Smooth muscle cell (in vitro differentiated cells): ENCODE measurements around the gene WHAMM. TPM values are rescaled to one million over a fixed set of nuclear protein-coding genes. Genes with fewer than 3 reads are reported as not detected.
"Not testable (repeated sequence)": the region's sequence is repeated elsewhere in the genome, so short reads cannot be mapped to it uniquely, and the experiment has no call there.

Experiments used
- DNase-seq: peaks from one replicate; lab custom pipeline; 2025; ENCODE audit not compliant: unreplicated experiment; lab: John Stamatoyannopoulos, UW
- H2AFZ ChIP-seq: fragments of 200-600 bp; sonication (generic); 2 replicates; pipeline ENCODE4 v1.6.0; 2016; ENCODE audit warnings: antibody characterized with exemption, low read depth, mild to moderate bottlenecking
- H3F3A ChIP-seq: fragments of 200-600 bp; sonication (generic); 2 replicates; pipeline ENCODE4 v1.6.0; 2017; ENCODE audit warnings: antibody characterized with exemption, low read depth
- H3K27ac ChIP-seq: fragments of 200-600 bp; sonication (generic); 2 replicates; pipeline ENCODE4 v1.5.1; 2016; ENCODE audit warnings: low read depth, mild to moderate bottlenecking
- H3K27me3 ChIP-seq: fragments of 200-600 bp; sonication (generic); 2 replicates; pipeline ENCODE4 v1.6.1; 2016; ENCODE audit warnings: low read depth, mild to moderate bottlenecking
- H3K36me3 ChIP-seq: fragments of 200-600 bp; sonication (generic); 2 replicates; pipeline ENCODE4 v1.5.1; 2016; ENCODE audit warnings: low read depth
- H3K4me1 ChIP-seq: fragments of 200-600 bp; sonication (generic); 2 replicates; pipeline ENCODE4 v1.5.1; 2016; ENCODE audit warnings: low read depth
- H3K4me2 ChIP-seq: fragments of 200-600 bp; sonication (generic); 2 replicates; pipeline ENCODE4 v1.6.0; 2016; ENCODE audit warnings: mild to moderate bottlenecking
- H3K4me3 ChIP-seq: fragments of 200-600 bp; sonication (generic); 2 replicates; pipeline ENCODE4 v1.5.1; 2016; ENCODE audit warnings: mild to moderate bottlenecking
- H3K79me2 ChIP-seq: fragments of 200-600 bp; sonication (generic); 2 replicates; pipeline ENCODE4 v1.6.0; 2016; ENCODE audit warnings: low read depth, mild to moderate bottlenecking
- H3K9ac ChIP-seq: fragments of 200-600 bp; sonication (generic); 2 replicates; pipeline ENCODE4 v1.6.0; 2016; ENCODE audit warnings: low read depth
- H3K9me3 ChIP-seq: fragments of 200-600 bp; sonication (generic); replicated peaks from 2 replicates; pipeline ENCODE4 v1.5.1; 2016; ENCODE audit warnings: low read depth
- H4K20me1 ChIP-seq: fragments of 200-600 bp; sonication (generic); 2 replicates; pipeline ENCODE4 v1.6.0; 2016; ENCODE audit warnings: low read depth
- CTCF ChIP-seq: fragments of 200-600 bp; sonication (generic); IDR thresholded peaks from 2 replicates; pipeline ENCODE4 v1.5.1; 2017; ENCODE audit warnings: borderline replicate concordance, mild to moderate bottlenecking, antibody characterized with exemption; ENCODE audit not compliant: insufficient read depth, poor library complexity, severe bottlenecking
- WGBS: methylation state at CpG from one replicate; pipeline ENCODE4 v1.1.7; 2016; ENCODE audit warnings: low lambda C conversion rate; 5-methylcytosine and 5-hydroxymethylcytosine counted together
- polyA plus RNA-seq: library from polyadenylated mRNA; unstranded; fragments of >200 nt; fragmentation: Nextera tagmentation; extraction: Ambion mirVana; gene quantifications from 2 replicates; pipeline ENCODE4 v1.2.1, GENCODE V29; 2016
- total RNA-seq: library from RNA; depleted of rRNA; stranded (reverse); fragments of >200 nt; gene quantifications from 2 replicates; pipeline ENCODE4 v1.2.3, GENCODE V29; 2014

WHAMM gene
- total and polyA plus RNA-seq, 2 experiments from 2014 or later, result 2.2 to 4.1 TPM

- no peak for TF ChIP-seq CTCF
- Histone ChIP-seq H2AFZ (no peak overlapping the region), H3K4me1 (no peaks in the 10 kb centered on the region), H3K27ac (no peak overlapping the region), H3K36me3 (no peaks in the 10 kb centered on the region), H3K4me2 (no peak overlapping the region), H3K27me3 (no peaks in the 10 kb centered on the region), H4K20me1 (no peaks in the 10 kb centered on the region), H3K79me2 (no peaks in the 10 kb centered on the region), H3K9ac (no peak overlapping the region), H3F3A (no peaks in the 10 kb centered on the region), H3K9me3 (no peaks in the 10 kb centered on the region), H3K4me3 (no peak overlapping the region)
- DNase-seq, result no peak
- 86% methylated on average over 6 of the region's 6 CpGs for WGBS
Observed at GRCh38 chr15:82862886-82863285, 53.5 kb downstream of the WHAMM start.

GRCh38 chr15:82864967-82865366 is 55.5 kb downstream of the WHAMM start:
- H3K36me3 ChIP-seq, result no peaks in the 10 kb centered on the region
- H3K9ac ChIP-seq, result no peak overlapping the region
- WGBS, result 90% methylated on average over 2 of the region's 2 CpGs
- H2AFZ ChIP-seq, result no peak overlapping the region
- no peak overlapping the region for H3K4me2 ChIP-seq
- no peaks in the 10 kb centered on the region for H3F3A ChIP-seq
- no peaks in the 10 kb centered on the region for H3K9me3 ChIP-seq
- H3K79me2 ChIP-seq, result no peaks in the 10 kb centered on the region
- no peak for TF ChIP-seq CTCF
- H4K20me1 ChIP-seq, result no peaks in the 10 kb centered on the region
- no peak for DNase-seq
- no peaks in the 10 kb centered on the region for H3K4me1 ChIP-seq
- H3K27ac ChIP-seq, result no peak overlapping the region
- H3K4me3 ChIP-seq, result no peak overlapping the region
- H3K27me3 ChIP-seq, result no peaks in the 10 kb centered on the region

DNA sequence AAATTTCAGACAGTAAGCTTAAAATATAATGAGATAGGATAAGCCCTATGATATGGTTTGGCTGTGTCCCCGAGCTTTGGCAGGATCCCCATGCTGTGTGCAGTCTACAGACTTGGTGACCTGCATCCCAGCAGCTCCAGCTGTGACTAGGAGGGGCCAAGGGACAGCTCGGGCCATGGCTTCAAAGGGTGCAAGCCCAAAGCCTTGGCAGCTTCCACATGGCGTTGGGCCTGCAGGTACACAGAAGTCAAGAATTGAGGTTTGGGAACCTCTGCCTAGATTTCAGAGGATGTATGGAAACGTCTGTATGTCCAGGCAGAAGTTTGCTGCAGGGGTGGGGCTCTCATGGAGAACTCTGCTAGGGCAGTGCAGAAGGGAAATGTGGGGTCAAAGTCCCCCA is 56.2 kb downstream of the WHAMM start:
- 91% methylated on average over 4 of the region's 4 CpGs for WGBS
- H3K4me1 ChIP-seq, H3K36me3 ChIP-seq, H3F3A ChIP-seq, H2AFZ ChIP-seq, H3K9ac ChIP-seq, H3K4me2 ChIP-seq, H3K79me2 ChIP-seq, H3K27ac ChIP-seq, H3K4me3 ChIP-seq, DNase-seq, H3K27me3 ChIP-seq, H3K9me3 ChIP-seq, H4K20me1 ChIP-seq: not testable (repeated sequence)

- not testable (repeated sequence) for H2AFZ ChIP-seq, H3K27ac ChIP-seq, H3F3A ChIP-seq, H4K20me1 ChIP-seq, H3K4me1 ChIP-seq, H3K4me2 ChIP-seq, H3K9me3 ChIP-seq, H3K79me2 ChIP-seq, H3K4me3 ChIP-seq, H3K9ac ChIP-seq, DNase-seq, H3K27me3 ChIP-seq, H3K36me3 ChIP-seq
- WGBS, result 80% methylated on average over 3 of the region's 3 CpGs
Observed at GRCh38 chr15:82865981-82866380, 56.6 kb downstream of the WHAMM start.

- H3K4me3 ChIP-seq, result no peak overlapping the region
- no peaks in the 10 kb centered on the region for H3K36me3 ChIP-seq
- DNase-seq, result no peak
- peak overlapping the region; percentile 65 for H3K4me2 ChIP-seq
- H4K20me1 ChIP-seq, result no peaks in the 10 kb centered on the region
- no peak overlapping the region for H3K27ac ChIP-seq
- no peaks in the 10 kb centered on the region for H3K9me3 ChIP-seq
- 80% methylated on average over 7 of the region's 7 CpGs for WGBS
- no peaks in the 10 kb centered on the region for H3K4me1 ChIP-seq
- no peaks in the 10 kb centered on the region for H3K27me3 ChIP-seq
- H3K9ac ChIP-seq, result no peak overlapping the region
- no peak for TF ChIP-seq CTCF
- H3F3A ChIP-seq, result no peaks in the 10 kb centered on the region
- H2AFZ ChIP-seq, result peak overlapping the region; percentile 21
- no peaks in the 10 kb centered on the region for H3K79me2 ChIP-seq
Observed at GRCh38 chr15:82870727-82871320, 61.4 kb downstream of the WHAMM start.
